Nephron progenitor cell (in vitro differentiated cells): ENCODE data around the gene C1D.

ENCODE experiments used
- DNase-seq: peaks from one replicate; pipeline ENCODE4 v3.0.0; 2021
- H3K27ac Mint-ChIP-seq: 2 replicates; pipeline ENCODE4 v1.8.0; 2021; ENCODE audit warnings: mild to moderate bottlenecking, moderate library complexity, mixed read lengths
- H3K27me3 Mint-ChIP-seq: 2 replicates; pipeline ENCODE4 v1.8.0; 2021; ENCODE audit warnings: mild to moderate bottlenecking, low read depth, mixed read lengths; ENCODE audit not compliant: poor library complexity
- H3K36me3 Mint-ChIP-seq: 2 replicates; pipeline ENCODE4 v1.8.0; 2021; ENCODE audit warnings: low read depth, mixed read lengths
- H3K4me1 Mint-ChIP-seq: 2 replicates; pipeline ENCODE4 v1.8.0; 2021; ENCODE audit warnings: mixed read lengths
- H3K4me3 Mint-ChIP-seq: 2 replicates; pipeline ENCODE4 v1.8.0; 2021; ENCODE audit warnings: mild to moderate bottlenecking, moderate library complexity, mixed read lengths
- H3K9me3 Mint-ChIP-seq: 2 replicates; pipeline ENCODE4 v1.8.0; 2021; ENCODE audit warnings: mild to moderate bottlenecking, moderate library complexity, mixed read lengths
- TF ChIP-seq, protein P1 (sequence below): fragments of 200-600 bp; sonication (generic); IDR thresholded peaks from 2 replicates; pipeline ENCODE4 v1.5.0; 2021; ENCODE audit warnings: antibody characterized with exemption

Gene C1D

DNA sequence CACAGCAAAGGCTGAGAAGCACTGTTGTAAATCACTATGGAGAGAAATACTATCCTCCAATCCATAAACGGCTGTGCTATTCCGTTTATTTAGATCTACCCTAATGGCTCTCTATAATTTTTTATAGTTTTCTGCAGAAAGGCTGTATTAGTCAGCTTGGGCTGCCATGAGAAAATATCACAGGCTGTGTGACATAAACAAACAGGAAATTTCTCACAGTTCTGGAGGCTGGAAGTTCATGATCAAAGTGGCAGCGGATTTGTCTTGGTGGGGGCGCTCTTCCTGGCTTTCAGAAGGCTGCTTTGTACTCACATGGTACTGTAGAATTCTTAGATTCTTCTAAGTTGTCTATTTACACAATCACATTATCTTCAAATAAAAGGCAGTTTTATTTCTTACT is 44.1 kb downstream of the C1D start:
- no peak overlapping the region for H3K4me3 Mint-ChIP-seq
- H3K4me1 Mint-ChIP-seq = no peaks in the 10 kb centered on the region
- peaks cover 42% of the 10 kb centered on the region for H3K9me3 Mint-ChIP-seq
- DNase-seq = no peak
- no peaks in the 10 kb centered on the region for H3K36me3 Mint-ChIP-seq
- no peak overlapping the region for H3K27ac Mint-ChIP-seq
- TF ChIP-seq, protein P1, sequence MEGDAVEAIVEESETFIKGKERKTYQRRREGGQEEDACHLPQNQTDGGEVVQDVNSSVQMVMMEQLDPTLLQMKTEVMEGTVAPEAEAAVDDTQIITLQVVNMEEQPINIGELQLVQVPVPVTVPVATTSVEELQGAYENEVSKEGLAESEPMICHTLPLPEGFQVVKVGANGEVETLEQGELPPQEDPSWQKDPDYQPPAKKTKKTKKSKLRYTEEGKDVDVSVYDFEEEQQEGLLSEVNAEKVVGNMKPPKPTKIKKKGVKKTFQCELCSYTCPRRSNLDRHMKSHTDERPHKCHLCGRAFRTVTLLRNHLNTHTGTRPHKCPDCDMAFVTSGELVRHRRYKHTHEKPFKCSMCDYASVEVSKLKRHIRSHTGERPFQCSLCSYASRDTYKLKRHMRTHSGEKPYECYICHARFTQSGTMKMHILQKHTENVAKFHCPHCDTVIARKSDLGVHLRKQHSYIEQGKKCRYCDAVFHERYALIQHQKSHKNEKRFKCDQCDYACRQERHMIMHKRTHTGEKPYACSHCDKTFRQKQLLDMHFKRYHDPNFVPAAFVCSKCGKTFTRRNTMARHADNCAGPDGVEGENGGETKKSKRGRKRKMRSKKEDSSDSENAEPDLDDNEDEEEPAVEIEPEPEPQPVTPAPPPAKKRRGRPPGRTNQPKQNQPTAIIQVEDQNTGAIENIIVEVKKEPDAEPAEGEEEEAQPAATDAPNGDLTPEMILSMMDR = no peak
- peaks cover 19% of the 10 kb centered on the region for H3K27me3 Mint-ChIP-seq

DNA sequence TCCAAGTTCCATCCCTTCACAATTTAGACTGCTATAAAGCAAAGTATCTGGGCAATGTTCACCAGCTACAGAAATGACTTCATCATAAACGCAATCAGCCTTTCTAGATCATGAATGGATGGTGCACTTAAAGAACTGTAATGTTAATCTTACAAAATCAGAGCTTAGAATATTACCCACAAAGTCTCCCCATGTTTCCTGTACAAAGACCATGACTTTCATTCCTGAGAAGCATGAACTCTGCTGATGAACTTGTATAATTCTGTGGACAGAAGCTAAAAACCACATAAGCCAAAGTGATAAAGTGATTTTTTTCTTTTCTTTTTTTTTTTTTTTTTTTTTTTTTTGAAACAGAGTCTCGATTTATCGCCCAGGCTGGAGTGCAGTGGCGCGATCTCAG is 53.3 kb downstream of the C1D start:
- TF ChIP-seq, protein P1 = no peak
- no peak overlapping the region for H3K4me3 Mint-ChIP-seq
- no peak overlapping the region for H3K27ac Mint-ChIP-seq
- H3K36me3 Mint-ChIP-seq = no peaks in the 10 kb centered on the region
- no peak for DNase-seq
- peaks cover 20% of the 10 kb centered on the region for H3K4me1 Mint-ChIP-seq
- H3K27me3 Mint-ChIP-seq = peaks cover 3% of the 10 kb centered on the region
- H3K9me3 Mint-ChIP-seq = peaks cover 24% of the 10 kb centered on the region

DNA sequence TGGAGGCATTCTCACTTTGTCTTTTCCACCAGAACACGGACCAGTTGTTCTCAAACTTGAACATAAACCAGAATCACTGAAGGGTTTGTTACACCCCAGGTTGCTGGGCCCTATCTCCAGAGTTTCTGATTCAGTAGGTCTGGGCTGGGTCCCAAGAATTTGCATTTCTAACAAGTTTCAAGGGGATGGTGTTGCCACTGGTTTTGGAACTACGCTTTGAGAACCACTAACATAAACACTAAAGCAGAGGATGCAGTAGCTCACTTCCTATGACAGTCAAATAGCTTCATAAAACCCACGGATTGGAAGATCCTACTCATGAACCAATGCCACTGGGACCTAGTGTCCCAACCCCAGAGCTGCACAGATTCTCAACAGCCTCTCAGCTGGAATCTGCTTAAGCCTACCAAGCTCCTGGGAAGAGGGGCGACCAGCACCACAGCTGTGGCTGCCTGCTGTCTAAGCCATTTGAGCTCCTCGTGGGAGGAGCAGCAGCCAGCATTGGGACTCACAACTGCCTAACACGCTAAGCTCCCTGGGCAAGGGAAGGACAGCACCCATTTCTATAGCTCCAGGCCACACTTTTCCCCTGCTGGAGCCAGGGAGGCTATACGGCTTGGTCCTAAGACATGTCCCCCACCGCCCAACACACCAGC is 62.5 kb downstream of the C1D start:
- H3K27me3 Mint-ChIP-seq = no peaks in the 10 kb centered on the region
- no peak for DNase-seq
- H3K9me3 Mint-ChIP-seq = peaks cover 46% of the 10 kb centered on the region
- H3K4me1 Mint-ChIP-seq = no peaks in the 10 kb centered on the region
- H3K36me3 Mint-ChIP-seq = peaks cover 16% of the 10 kb centered on the region
- no peak overlapping the region for H3K27ac Mint-ChIP-seq
- H3K4me3 Mint-ChIP-seq = no peak overlapping the region
- TF ChIP-seq, protein P1 = no peak

- Mint-ChIP-seq H3K27ac (no peak overlapping the region), H3K27me3 (no peaks in the 10 kb centered on the region), H3K9me3 (peaks cover 40% of the 10 kb centered on the region), H3K4me1 (no peaks in the 10 kb centered on the region), H3K4me3 (no peak overlapping the region), H3K36me3 (peaks cover 16% of the 10 kb centered on the region)
- TF ChIP-seq, protein P1 = no peak
- DNase-seq = no peak
Measured at GRCh38 chr2:67999332-67999731, 63.5 kb downstream of the C1D start.

GRCh38 chr2:67997903-67998302 is 64.9 kb downstream of the C1D start:
- no peaks in the 10 kb centered on the region for H3K27me3 Mint-ChIP-seq
- DNase-seq = no peak
- no peaks in the 10 kb centered on the region for H3K4me1 Mint-ChIP-seq
- no peak overlapping the region for H3K27ac Mint-ChIP-seq
- TF ChIP-seq, protein P1 = no peak
- no peak overlapping the region for H3K4me3 Mint-ChIP-seq
- H3K36me3 Mint-ChIP-seq = peaks cover 20% of the 10 kb centered on the region
- H3K9me3 Mint-ChIP-seq = peaks cover 42% of the 10 kb centered on the region

GRCh38 chr2:67997528-67997900 is 65.3 kb downstream of the C1D start:
- TF ChIP-seq, protein P1 = no peak
- no peak overlapping the region for H3K4me3 Mint-ChIP-seq
- peaks cover 19% of the 10 kb centered on the region for H3K36me3 Mint-ChIP-seq
- H3K4me1 Mint-ChIP-seq = no peaks in the 10 kb centered on the region
- H3K27me3 Mint-ChIP-seq = no peaks in the 10 kb centered on the region
- no peak overlapping the region for H3K27ac Mint-ChIP-seq
- H3K9me3 Mint-ChIP-seq = peaks cover 42% of the 10 kb centered on the region
- DNase-seq = no peak
